Measurements from ENCODE around the gene ADAMTSL5. TPM values are rescaled to one million over a fixed set of nuclear protein-coding genes. Genes with fewer than 3 reads are reported as not detected.
"Not testable (repeated sequence)": the region's sequence is repeated elsewhere in the genome, so short reads cannot be mapped to it uniquely, and the experiment has no call there.

ADAMTSL5 gene
- total RNA-seq, 1 experiment from 2014 or later, result 1.6 TPM

DNA sequence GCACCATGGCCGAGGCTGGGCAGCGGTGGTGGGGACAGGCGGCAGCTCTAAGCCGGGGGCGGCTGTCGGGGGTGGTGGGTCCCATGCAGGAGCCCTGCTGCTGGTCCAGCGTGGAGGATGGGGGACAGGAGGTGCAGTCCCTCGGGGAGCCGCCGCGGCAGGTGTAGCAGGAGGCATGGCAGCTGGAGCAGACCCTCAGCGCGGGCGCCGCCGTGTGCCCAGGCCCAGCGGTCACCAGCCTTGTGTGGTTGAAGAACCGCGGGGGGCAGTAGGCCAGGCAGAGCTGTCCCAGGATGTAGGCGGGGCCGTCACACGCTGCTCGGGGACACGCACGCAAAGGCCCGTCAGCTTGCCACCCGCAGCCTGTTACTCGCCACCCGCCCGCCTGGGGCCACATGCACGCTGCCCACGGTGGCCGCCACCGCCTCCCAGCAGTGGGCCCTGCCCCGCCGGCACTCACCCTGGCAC lies 30.9 kb downstream of the ADAMTSL5 start:
- peak; percentile 49 for DNase-seq (ENCODE audit: low read depth)

- no peak for DNase-seq (ENCODE audit: low read depth)
Measured at GRCh38 chr19:1481224-1481892, 31.5 kb downstream of the ADAMTSL5 start.

DNA sequence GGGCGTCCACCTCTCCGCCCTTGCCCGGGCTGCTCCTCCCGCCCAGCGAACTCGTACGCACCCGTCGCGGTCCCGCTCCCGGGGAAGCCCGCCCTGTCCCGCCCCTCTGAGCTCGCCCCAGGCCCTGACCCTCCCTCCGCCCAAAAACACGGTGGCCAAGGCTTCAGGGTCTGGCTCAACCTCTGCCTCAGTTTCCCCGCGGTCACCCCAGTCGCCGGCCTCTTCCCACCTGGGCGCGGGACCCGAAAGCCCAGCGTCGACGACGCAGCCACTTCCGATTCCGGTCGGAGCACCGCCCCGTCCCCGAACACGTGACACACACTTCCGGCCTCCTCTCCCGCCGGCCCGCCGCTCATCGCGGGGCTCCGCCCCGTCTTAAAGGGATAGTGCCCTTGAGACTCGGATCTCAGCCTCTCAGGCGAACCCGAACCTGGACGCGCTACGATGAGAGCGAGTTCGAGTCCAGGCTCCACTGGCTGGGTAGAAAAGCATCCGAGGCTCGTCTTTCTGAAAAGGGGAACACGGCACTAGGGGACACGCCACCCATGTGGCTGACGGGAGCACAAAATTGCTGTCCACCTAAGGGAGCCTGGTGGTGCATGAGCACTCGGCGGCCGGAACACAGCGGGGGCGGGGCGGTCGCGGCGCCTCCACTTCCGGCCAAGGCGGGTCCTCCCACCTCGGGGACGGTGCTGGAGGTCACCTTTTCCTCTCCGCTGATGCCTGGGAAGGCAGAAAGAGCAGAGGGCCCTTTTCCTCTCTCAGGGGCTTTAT lies 33.7 kb downstream of the ADAMTSL5 start, which contains the start of gene C19orf25:
TSS of gene C19orf25 (minus strand) at position 282 of the 774 bp plus-strand sequence. CDS start 312 bp downstream, outside the sequence.
- peak; percentile 91 for DNase-seq (ENCODE audit: low read depth)

DNA sequence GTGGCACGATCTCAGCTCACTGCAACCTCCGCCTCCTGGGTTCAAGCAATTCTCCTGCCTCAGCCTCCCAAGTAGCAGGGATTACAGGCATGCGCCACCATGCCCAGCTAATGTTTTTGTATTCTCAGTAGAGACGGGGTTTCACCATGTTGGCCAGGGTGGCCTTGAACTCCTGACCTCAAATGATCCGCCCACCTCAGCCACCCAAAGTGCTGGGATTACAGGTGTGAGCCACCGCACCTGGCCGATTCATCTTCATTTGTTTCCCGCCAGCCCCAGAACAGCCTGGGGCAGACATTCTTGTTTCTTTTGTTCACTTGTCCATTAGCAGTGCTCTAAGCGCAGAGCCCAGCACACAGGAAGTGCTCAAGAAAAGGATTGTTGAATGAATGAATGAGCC lies 35.8 kb downstream of the ADAMTSL5 start:
- not testable (repeated sequence) for DNase-seq (ENCODE audit: low read depth)

DNA sequence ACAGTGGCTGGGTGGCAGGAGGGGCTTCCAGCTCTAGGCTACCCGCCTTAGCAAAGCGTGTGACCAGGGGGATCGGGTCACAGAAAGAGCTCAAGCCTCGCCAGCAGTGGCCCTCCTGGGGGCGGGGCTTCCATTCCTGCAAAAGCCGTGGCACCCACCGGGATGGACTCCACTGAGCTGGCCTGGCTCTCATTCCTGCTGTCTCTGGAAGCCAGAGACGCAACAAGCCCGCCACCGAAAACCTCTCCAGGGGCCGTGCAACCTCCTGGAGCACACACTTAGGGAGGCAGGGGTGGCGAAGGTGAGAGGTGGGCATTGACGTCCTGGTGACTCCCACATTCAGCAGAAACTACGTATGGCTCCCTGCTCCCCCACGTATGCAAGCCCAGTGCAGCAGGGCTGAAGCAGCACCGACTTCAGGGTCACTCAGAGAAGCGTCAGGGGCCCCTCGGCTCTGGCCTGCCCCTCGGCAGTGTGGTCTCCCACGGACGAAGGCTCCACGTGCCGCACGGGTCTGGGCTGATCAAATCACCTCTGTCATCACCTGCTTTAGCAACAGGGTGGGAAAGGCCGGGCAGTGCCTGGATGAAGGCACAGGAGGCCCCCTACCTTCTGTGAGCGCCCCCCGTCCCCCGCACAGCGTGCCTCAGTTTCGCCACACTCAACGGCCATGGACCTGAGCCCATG lies 36.9 kb downstream of the ADAMTSL5 start:
- no peak for DNase-seq (ENCODE audit: low read depth)

DNA sequence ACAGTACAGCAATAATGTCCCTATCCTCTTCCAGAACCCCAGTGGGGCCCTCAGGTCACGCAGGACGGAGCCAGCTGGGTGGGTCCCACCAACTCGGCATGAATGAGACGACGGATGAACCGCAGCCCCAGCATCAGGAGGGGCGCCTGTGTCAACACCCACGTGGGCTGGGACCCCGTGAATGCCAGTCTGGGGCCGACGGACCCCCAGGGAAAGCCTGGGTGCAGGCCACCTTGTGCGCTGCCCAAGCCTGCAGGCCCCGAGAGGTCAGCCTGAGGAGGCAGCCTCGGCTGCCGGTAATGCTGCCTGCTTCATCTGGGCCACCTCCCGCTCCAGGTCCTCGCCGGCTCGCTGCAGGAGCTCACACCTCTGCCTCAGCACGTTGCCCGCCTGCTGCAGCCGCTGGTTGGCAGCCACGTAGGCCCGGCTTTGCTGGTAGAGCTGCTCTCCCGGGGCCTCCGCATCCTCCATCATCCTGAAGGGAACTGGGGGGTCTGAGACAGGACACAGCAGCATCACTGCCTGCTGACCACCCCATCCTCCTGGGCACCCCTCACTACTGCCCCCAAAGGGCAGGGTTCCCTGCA lies 38.0 kb downstream of the ADAMTSL5 start:
- no peak for DNase-seq (ENCODE audit: low read depth)

DNA sequence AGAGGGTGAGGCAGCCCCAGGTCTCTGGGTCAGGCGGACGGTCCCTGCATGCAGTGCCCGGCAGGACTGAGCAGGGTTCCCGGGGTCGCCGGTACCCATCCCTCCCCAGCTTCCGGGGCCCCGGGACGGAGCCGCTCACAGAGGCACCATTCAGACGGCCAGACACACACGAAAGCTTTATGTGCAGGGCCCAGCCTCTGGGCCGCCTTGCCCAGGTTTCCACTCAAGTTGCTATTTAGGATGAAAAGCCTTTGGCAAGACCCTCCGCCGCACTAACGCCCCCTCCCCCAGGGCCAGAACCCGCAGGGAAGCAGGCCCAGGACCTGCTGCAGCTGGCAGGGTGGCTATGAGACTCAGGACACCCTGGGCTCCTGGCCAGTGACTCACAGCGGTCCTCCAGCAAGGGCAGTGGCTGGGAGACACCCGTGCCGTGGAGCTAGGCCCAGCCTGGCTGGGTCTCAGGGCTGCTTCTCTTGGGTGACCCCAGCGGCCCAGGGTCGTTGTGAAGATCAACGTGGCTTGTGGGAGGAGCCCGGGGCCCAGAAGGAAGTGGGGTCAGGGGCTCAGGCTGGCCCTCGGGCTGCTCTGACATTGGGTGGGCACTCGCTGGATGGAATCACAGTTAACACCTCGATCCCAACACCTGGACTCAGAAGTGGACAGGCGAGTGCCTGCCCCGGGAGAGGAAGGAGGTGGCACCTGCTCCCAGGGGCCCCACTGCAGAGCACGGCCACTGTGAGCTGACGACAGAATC lies 38.6 kb downstream of the ADAMTSL5 start:
- no peak for DNase-seq (ENCODE audit: low read depth)

GRCh38 chr19:1473085-1473851 lies 39.6 kb downstream of the ADAMTSL5 start:
- no peak for DNase-seq (ENCODE audit: low read depth)

GRCh38 chr19:1472231-1473084 lies 40.4 kb downstream of the ADAMTSL5 start:
- no peak for DNase-seq (ENCODE audit: low read depth)

DNA sequence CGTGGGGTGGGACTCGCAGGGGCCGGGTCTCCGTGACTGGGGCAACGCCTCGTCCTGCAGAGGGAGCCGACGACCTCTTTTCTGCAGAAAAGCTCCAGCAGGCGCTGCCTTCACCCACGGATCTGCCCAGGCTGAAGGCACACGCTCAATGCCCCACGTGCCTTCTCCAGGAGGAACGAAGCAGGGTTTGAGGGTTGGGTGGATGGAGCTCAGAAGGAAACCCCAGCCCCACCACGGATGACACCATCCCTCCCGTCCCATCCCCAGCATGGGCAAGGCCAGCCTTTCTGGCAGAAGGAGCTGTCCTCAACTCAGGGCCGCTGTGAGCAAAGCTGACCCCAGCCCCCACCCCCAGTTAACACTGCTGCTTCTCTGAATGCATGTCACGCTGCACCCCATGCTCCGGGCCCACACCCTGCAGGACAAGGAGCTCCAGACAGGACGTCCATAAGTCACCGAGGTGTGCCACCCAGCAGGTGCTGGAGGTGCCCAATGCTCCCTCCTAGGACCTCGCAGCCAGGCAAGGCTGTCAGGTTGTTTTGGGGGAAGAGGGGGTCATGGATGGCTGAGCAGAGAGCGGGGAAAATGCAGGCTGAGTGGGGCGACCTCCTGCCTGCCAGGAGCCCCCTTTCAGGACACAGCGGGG lies 41.2 kb downstream of the ADAMTSL5 start:
- no peak for DNase-seq (ENCODE audit: low read depth)

DNA sequence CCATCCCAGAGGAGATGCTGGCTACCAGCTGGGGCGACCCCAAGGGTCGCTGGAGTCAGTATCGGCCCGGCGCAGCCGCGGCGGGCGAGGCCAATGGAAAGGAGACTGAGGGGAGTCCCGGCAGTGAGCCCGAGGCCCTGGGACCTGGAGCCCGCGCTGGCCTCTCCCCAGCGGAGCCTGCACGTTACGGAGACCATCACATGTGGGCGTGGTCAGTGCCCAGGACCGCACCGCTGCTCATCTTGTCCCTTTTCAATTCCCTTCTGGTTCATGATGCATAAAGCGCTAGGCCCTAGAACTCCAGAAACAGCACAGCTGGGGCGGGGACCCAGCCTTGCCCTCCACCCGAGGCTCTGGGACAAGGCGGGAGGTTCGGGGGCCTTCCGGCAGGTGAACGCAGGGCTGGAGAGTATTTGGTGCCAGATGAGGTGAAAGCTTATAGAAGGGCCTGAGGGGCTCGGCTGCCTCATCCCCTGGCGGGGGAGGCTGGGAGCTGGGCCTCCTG lies 41.8 kb downstream of the ADAMTSL5 start:
- peak; percentile 52 for DNase-seq (ENCODE audit: low read depth)

- DNase-seq (ENCODE audit: low read depth), result peak; percentile 60
Measured at GRCh38 chr19:1470305-1471009, 42.4 kb downstream of the ADAMTSL5 start.

DNA sequence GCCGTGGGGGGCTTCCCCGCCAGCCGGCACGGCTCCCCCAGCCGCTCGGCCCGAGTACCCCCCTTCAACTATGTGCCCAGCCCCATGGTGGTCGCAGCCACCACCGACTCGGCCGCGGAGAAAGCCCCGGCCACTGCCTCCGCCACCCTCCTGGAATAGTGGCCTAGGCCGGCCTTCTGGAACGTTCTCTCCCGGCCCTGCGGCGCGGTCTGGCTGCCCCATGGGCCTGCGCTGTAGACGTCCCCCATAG lies 42.8 kb downstream of the ADAMTSL5 start:
- no peak for DNase-seq (ENCODE audit: low read depth)

DNA sequence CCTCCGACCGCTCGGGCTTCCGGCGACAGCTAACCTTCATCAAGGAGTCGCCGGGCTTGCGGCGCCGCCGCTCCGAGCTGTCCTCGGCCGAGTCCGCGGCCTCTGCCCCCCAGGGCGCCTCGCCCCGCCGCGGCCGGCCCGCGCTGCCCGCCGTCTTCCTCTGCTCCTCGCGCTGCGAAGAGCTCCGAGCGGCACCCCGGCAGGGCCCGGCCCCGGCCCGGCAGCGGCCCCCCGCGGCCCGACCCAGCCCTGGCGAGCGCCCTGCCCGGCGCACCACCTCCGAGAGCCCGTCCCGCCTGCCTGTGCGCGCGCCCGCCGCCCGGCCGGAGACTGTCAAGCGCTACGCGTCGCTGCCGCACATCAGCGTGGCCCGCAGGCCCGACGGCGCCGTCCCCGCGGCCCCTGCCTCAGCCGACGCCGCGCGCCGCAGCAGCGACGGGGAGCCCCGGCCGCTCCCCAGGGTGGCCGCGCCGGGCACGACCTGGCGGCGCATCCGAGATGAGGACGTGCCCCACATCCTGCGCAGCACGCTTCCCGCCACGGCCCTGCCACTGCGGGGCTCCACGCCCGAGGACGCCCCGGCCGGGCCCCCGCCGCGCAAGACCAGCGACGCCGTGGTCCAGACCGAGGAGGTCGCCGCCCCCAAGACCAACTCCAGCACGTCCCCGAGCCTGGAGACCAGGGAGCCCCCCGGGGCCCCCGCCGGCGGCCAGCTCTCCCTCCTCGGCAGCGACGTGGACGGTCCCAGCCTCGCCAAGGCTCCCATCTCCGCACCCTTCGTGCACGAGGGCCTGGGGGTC lies 43.4 kb downstream of the ADAMTSL5 start:
- DNase-seq (ENCODE audit: low read depth), result no peak

- DNase-seq (ENCODE audit: low read depth), result no peak
Measured at GRCh38 chr19:1468821-1469254, 44.0 kb downstream of the ADAMTSL5 start.

DNA sequence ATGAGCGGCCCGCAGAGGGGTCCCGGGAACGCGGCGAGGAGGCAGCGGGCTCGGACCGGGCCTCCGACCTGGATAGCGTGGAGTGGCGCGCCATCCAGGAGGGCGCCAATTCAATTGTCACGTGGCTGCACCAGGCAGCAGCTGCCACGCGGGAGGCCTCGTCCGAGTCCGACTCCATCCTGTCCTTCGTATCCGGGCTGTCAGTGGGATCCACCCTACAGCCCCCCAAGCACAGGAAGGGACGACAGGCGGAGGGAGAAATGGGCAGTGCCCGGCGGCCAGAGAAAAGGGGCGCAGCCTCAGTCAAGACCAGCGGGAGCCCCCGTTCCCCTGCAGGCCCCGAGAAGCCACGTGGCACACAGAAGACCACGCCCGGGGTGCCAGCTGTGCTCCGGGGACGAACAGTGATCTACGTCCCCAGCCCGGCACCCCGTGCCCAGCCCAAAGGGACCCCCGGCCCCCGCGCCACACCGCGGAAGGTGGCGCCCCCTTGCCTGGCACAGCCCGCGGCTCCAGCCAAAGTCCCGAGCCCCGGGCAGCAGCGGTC lies 44.5 kb downstream of the ADAMTSL5 start:
- DNase-seq (ENCODE audit: low read depth), result no peak

Measured in RPMI7951 (cell line).